ENCODE results near the gene CHST8. TPM values are rescaled to one million over a fixed set of nuclear protein-coding genes. Genes with fewer than 3 reads are reported as not detected.

Gene CHST8
- total and polyA plus RNA-seq, 7 experiments from 2014 or later, result not detected

DNA sequence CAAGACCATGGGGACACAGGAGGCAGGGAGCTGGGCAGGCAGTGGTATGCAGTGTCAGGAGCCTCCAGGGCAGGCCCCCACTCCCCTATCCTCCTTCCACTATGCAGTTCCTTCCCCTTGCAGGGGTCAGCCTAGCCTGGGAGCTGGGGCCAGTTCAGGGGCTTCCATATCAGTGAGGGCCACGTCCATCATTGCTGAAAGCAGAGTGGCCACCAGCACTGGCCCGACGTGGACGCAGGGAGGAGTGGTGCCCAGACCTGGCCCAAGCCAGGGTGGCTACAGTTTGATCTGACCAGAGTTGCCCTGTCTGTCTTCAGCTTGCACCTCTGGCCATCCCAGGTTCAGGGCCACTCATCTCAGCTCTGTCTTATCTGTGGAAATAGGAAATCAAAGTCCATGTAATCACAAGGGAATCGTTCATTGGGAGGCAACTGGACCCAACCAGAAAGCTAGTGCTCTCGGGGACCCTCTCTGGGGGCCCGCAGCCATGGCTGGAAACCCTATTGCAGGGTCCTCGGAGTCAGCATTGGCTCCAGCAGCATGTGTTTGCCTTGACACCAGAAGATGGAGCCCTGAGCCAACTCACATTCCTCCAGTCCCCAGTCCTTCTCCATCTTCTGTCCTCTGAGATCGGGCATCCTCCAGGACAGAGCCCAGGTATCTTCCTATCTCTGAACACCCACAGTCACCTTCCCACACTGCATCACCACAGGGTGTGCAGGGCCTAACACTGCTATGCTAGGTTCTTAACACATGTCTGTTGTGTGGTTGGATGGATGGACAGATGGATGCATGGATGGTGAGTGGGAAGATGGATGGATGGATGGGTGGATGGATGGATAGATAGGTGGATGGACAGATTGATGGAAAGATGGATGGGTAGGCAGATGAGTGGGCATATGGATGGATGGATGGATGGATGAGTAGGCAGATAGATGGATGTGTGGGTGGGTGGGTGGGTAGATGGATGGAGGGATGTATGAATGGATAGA lies 99.2 kb downstream of the CHST8 start:
- Mint-ChIP-seq H3K27me3 (peaks cover 0 to 54% (median 20%) of the 10 kb centered on the region in 5 donors), H3K4me3 (no peak overlapping the region), H3K36me3 (no peaks in the 10 kb centered on the region), H3K9me3 (peaks cover 0 to 12% (median 5%) of the 10 kb centered on the region in 11 donors), H3K4me1 (peaks cover 0 to 2% (median 0%) of the 10 kb centered on the region in 7 donors), H3K27ac (no peak overlapping the region)
- peak; percentile 12 for ATAC-seq
- Histone ChIP-seq H3K9me3 (ENCODE audit: control insufficient read depth in 2 of 3, low read length in 3 of 3) (no peaks in the 10 kb centered on the region), H3K36me3 (ENCODE audit: control insufficient read depth in 2 of 3, insufficient read depth in 3 of 3, low read length in 3 of 3) (no peaks in the 10 kb centered on the region), H3K27me3 (ENCODE audit: control insufficient read depth in 2 of 2, insufficient read depth in 2 of 2, low read length in 2 of 2) (no peaks in the 10 kb centered on the region), H3K4me1 (ENCODE audit: control insufficient read depth in 2 of 2, insufficient read depth in 2 of 2, low read length in 2 of 2) (no peaks in the 10 kb centered on the region), H3K4me3 (ENCODE audit: low read length) (no peak overlapping the region), H3K27ac (ENCODE audit: low read depth, low read length) (no peak overlapping the region)
- intact Hi-C loops (cut with micrococcal nuclease), result no loop called here
- ChIA-PET POLR2A (no interaction called here), CTCF (no interaction called here)
- no peak for DNase-seq

DNA sequence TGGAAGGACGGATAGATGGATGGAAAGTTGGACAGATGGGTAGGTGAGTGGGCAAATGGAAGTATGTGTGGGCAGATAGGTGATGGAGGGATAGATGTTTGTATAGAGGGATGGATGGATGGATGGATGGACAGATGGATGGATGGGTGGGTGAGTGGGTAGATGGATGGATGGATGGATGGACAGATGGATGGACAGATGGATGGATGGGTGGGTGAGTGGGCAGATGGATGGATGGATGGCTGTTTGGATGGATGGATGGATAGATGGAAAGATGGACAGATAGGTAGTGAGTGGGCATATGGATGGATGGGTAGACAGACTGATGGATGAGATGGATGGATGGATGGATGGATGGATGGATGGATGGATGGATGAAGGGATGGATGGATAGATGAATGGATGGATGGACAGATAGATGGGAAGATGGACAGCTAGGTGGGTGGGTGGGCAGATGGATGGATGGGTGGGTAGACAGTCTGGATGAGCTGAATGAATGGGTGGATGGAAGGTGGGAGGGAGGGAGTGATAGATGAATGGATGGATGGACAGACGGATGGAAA lies 100.1 kb downstream of the CHST8 start:
- Histone ChIP-seq H3K4me3 (ENCODE audit: low read length) (no peak overlapping the region), H3K36me3 (ENCODE audit: control insufficient read depth in 2 of 3, insufficient read depth in 3 of 3, low read length in 3 of 3) (no peaks in the 10 kb centered on the region), H3K27me3 (ENCODE audit: control insufficient read depth in 2 of 2, insufficient read depth in 2 of 2, low read length in 2 of 2) (no peaks in the 10 kb centered on the region), H3K27ac (ENCODE audit: low read depth, low read length) (no peak overlapping the region), H3K4me1 (ENCODE audit: control insufficient read depth in 2 of 2, insufficient read depth in 2 of 2, low read length in 2 of 2) (no peaks in the 10 kb centered on the region), H3K9me3 (ENCODE audit: control insufficient read depth in 2 of 3, low read length in 3 of 3) (no peaks in the 10 kb centered on the region)
- Mint-ChIP-seq H3K27ac (no peak overlapping the region), H3K9me3 (peaks cover 0 to 6% (median under 1%) of the 10 kb centered on the region in 11 donors), H3K4me3 (no peak overlapping the region), H3K27me3 (peaks cover 0 to 54% (median 18%) of the 10 kb centered on the region in 5 donors), H3K4me1 (peaks cover 0 to 2% (median 0%) of the 10 kb centered on the region in 7 donors), H3K36me3 (no peaks in the 10 kb centered on the region)
- ChIA-PET POLR2A (no interaction called here), CTCF (no interaction called here)
- DNase-seq, result no peak
- ATAC-seq, result no peak
- intact Hi-C loops (cut with micrococcal nuclease), result no loop called here

DNA sequence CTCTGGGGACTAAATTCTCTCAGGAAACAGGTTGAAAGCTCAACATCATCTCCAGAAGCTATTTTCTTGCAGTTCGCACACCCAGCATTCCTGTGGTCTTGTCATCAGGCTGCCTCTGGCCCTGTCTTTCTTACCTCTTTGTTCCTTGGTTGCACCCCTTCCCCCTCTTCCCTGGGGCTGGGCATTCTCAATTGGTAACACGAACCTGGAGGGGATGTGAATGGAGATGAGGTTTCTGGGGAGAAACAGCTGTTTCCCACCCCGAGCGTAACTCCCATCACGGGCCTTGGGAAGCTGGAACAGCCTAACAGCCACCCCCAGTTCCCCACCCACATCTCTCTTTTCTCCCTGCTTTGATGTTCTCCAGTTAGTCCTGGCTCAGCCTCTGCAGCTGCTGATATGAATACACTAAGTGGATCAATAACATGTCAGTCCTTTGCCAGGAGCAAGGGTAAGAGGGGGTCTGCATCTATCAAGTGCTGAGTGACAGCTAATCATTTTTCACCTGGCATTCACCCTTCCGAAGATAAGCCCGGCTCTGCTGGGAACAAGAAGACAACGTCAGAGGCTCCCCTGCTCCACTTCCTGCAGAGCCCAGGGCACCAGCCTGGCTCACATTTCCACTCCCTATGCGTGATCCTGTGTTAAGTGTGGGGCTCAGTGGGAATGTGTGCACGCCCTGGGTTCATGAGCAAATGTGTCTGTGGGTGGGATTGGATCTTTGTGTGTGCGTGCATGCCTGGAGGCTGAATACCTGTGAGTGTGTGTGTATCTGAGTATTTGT lies 100.9 kb downstream of the CHST8 start:
- no peak overlapping the region for H3K4me3 Mint-ChIP-seq
- peaks cover 0 to 54% (median 18%) of the 10 kb centered on the region in 5 donors for H3K27me3 Mint-ChIP-seq
- H3K36me3 Mint-ChIP-seq, result no peaks in the 10 kb centered on the region
- Histone ChIP-seq H3K36me3 (ENCODE audit: control insufficient read depth in 2 of 3, insufficient read depth in 3 of 3, low read length in 3 of 3) (no peaks in the 10 kb centered on the region), H3K9me3 (ENCODE audit: control insufficient read depth in 2 of 3, low read length in 3 of 3) (no peaks in the 10 kb centered on the region), H3K4me1 (ENCODE audit: control insufficient read depth in 2 of 2, insufficient read depth in 2 of 2, low read length in 2 of 2) (no peaks in the 10 kb centered on the region), H3K27ac (ENCODE audit: low read depth, low read length) (no peak overlapping the region), H3K4me3 (ENCODE audit: low read length) (no peak overlapping the region), H3K27me3 (ENCODE audit: control insufficient read depth in 2 of 2, insufficient read depth in 2 of 2, low read length in 2 of 2) (no peaks in the 10 kb centered on the region)
- ATAC-seq, result no peak
- H3K4me1 Mint-ChIP-seq, result peaks cover 0 to 2% (median 0%) of the 10 kb centered on the region in 7 donors
- ChIA-PET POLR2A (no interaction called here), CTCF (no interaction called here)
- no peak overlapping the region for H3K27ac Mint-ChIP-seq
- H3K9me3 Mint-ChIP-seq, result peaks cover 0 to 4% (median 0%) of the 10 kb centered on the region in 11 donors
- no peak for DNase-seq
- intact Hi-C loops (cut with micrococcal nuclease), result no loop called here

DNA sequence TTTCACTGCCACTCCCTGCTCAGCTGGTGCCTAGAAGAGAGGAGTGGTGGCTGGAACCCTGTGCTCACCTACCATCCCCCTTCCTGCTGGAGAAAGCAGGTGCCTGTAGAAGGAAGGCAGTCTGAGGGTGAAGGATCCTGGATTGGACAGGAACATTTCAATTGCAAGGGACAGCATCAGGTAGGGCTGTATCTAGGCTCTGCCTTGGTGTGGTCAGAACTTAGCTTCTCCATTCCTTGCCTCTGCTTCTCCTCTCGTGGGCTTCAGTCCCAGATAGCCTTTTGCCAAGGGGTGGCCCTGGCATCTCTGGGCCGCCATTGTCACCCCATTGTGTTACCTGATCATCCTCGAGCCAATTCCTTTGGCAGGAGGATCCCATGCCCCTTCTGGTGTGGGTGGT lies 101.8 kb downstream of the CHST8 start:
- H3K27me3 ChIP-seq (ENCODE audit: control insufficient read depth in 2 of 2, insufficient read depth in 2 of 2, low read length in 2 of 2), result no peaks in the 10 kb centered on the region
- CTCF ChIA-PET, result no interaction called here

GRCh38 chr19:33724021-33724720 lies 102.4 kb downstream of the CHST8 start:
- peaks cover 0 to 2% (median 0%) of the 10 kb centered on the region in 7 donors for H3K4me1 Mint-ChIP-seq
- no peaks in the 10 kb centered on the region for H3K36me3 Mint-ChIP-seq
- no peaks in the 10 kb centered on the region for H3K36me3 ChIP-seq (ENCODE audit: control insufficient read depth in 2 of 3, insufficient read depth in 3 of 3, low read length in 3 of 3)
- no peak overlapping the region for H3K4me3 Mint-ChIP-seq
- no peak overlapping the region for H3K27ac ChIP-seq (ENCODE audit: low read depth, low read length)
- DNase-seq (no peak), ATAC-seq (no peak)
- intact Hi-C loops (cut with micrococcal nuclease), result no loop called here
- H3K9me3 Mint-ChIP-seq, result peaks cover 0 to 4% (median 0%) of the 10 kb centered on the region in 11 donors
- peaks cover 0 to 4% (median 0%) of the 10 kb centered on the region in 3 experiments for H3K9me3 ChIP-seq (ENCODE audit: control insufficient read depth in 2 of 3, low read length in 3 of 3)
- H3K4me3 ChIP-seq (ENCODE audit: low read length), result no peak overlapping the region
- no peak overlapping the region for H3K27ac Mint-ChIP-seq
- no peaks in the 10 kb centered on the region for H3K27me3 ChIP-seq (ENCODE audit: control insufficient read depth in 2 of 2, insufficient read depth in 2 of 2, low read length in 2 of 2)
- POLR2A ChIA-PET, result no interaction called here
- CTCF ChIA-PET, result no interaction called here
- H3K4me1 ChIP-seq (ENCODE audit: control insufficient read depth in 2 of 2, insufficient read depth in 2 of 2, low read length in 2 of 2), result no peaks in the 10 kb centered on the region
- peaks cover 0 to 44% (median 20%) of the 10 kb centered on the region in 5 donors for H3K27me3 Mint-ChIP-seq

More for the DNA sequence above, 101.8 kb downstream of the CHST8 start:
- Histone ChIP-seq H3K4me3 (ENCODE audit: low read length) (no peak overlapping the region), H3K4me1 (ENCODE audit: control insufficient read depth in 2 of 2, insufficient read depth in 2 of 2, low read length in 2 of 2) (no peaks in the 10 kb centered on the region), H3K9me3 (ENCODE audit: control insufficient read depth in 2 of 3, low read length in 3 of 3) (no peaks in the 10 kb centered on the region), H3K27ac (ENCODE audit: low read depth, low read length) (no peak overlapping the region), H3K36me3 (ENCODE audit: control insufficient read depth in 2 of 3, insufficient read depth in 3 of 3, low read length in 3 of 3) (no peaks in the 10 kb centered on the region)
- Mint-ChIP-seq H3K4me1 (peaks cover 0 to 2% (median 0%) of the 10 kb centered on the region in 7 donors), H3K27ac (no peak overlapping the region), H3K9me3 (peaks cover 0 to 4% (median 0%) of the 10 kb centered on the region in 11 donors), H3K4me3 (no peak overlapping the region), H3K27me3 (peaks cover 0 to 48% (median 21%) of the 10 kb centered on the region in 5 donors), H3K36me3 (no peaks in the 10 kb centered on the region)
- DNase-seq (no peak), ATAC-seq (no peak)
- POLR2A ChIA-PET, result no interaction called here
- intact Hi-C loops (cut with micrococcal nuclease), result no loop called here

DNA sequence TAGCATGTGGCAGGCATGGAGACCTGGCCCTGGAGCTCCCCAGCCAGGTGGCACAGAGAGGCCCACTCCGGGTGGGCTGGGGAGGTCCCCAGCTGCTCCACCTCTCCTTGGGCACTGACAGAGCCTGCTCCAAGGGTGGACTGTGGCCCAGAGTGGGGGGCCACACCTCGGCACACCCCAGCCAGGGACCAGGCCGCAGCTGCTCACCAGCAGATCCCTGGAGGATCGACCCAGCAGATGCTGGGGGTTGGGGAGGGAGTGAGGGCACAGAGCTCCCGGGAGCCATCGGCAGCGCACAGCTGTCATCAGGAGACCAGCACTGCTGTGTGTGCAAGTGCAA lies 102.9 kb downstream of the CHST8 start:
- Mint-ChIP-seq H3K27ac (no peak overlapping the region), H3K9me3 (peaks cover 0 to 4% (median 0%) of the 10 kb centered on the region in 11 donors), H3K4me3 (no peak overlapping the region), H3K27me3 (peaks cover 0 to 44% (median 21%) of the 10 kb centered on the region in 5 donors), H3K36me3 (no peaks in the 10 kb centered on the region), H3K4me1 (peaks cover 0 to 2% (median 0%) of the 10 kb centered on the region in 7 donors)
- CTCF ChIA-PET, result no interaction called here
- Histone ChIP-seq H3K27me3 (ENCODE audit: control insufficient read depth in 2 of 2, insufficient read depth in 2 of 2, low read length in 2 of 2) (no peaks in the 10 kb centered on the region), H3K36me3 (ENCODE audit: control insufficient read depth in 2 of 3, insufficient read depth in 3 of 3, low read length in 3 of 3) (no peaks in the 10 kb centered on the region), H3K4me3 (ENCODE audit: low read length) (no peak overlapping the region), H3K4me1 (ENCODE audit: control insufficient read depth in 2 of 2, insufficient read depth in 2 of 2, low read length in 2 of 2) (no peaks in the 10 kb centered on the region), H3K27ac (ENCODE audit: low read depth, low read length) (no peak overlapping the region), H3K9me3 (ENCODE audit: control insufficient read depth in 2 of 3, low read length in 3 of 3) (peaks cover 0 to 5% (median 0%) of the 10 kb centered on the region in 3 experiments)
- POLR2A ChIA-PET, result no interaction called here
- intact Hi-C loops (cut with micrococcal nuclease), result no loop called here
- ATAC-seq (no peak), DNase-seq (no peak)

Measured in naive thymus-derived CD4-positive, alpha-beta T cell (primary cell).